MCF 10A (cell line): ENCODE results near the gene IL17RD. TPM values are rescaled to one million over a fixed set of nuclear protein-coding genes. Genes with fewer than 3 reads are reported as not detected.

Experiments
- BruUV-seq: library from RNA; stranded (reverse); fragments of 400-500 nt; replicated peaks from 2 replicates; lab custom pipeline; 2021; lab: Mats Ljungman, UMichigan
- CTCF ChIA-PET: fragments of 300-600 bp; sonication (Branson Sonifier 250); formaldehyde crosslinking; extraction: SDS; loops from one replicate; lab custom pipeline; 2021; ENCODE audit warnings: antibody characterized with exemption, inconsistent platforms; lab: Yijun Ruan, JAX
- POLR2A ChIA-PET: fragments of 300-600, 350-650 bp; sonication (Branson Sonifier 250); formaldehyde crosslinking; extraction: SDS; loops from one replicate; lab custom pipeline; 2020; ENCODE audit warnings: antibody characterized with exemption, inconsistent platforms; lab: Yijun Ruan, JAX
- DNase-seq: peaks from one replicate; pipeline ENCODE4 v3.0.0-alpha.2; 2018; ENCODE audit not compliant: unreplicated experiment
- H3K27ac Mint-ChIP-seq: one replicate; pipeline ENCODE4 v1.8.0; 2022; ENCODE audit warnings: mild to moderate bottlenecking, low read depth, mixed read lengths; ENCODE audit not compliant: unreplicated experiment
- H3K27me3 Mint-ChIP-seq: one replicate; pipeline ENCODE4 v1.8.0; 2022; ENCODE audit warnings: mixed read lengths; ENCODE audit not compliant: insufficient read depth, unreplicated experiment
- H3K36me3 Mint-ChIP-seq: one replicate; pipeline ENCODE4 v1.8.0; 2022; ENCODE audit warnings: mild to moderate bottlenecking, moderate library complexity, mixed read lengths; ENCODE audit not compliant: insufficient read depth, unreplicated experiment
- H3K4me1 Mint-ChIP-seq: one replicate; pipeline ENCODE4 v1.8.0; 2022; ENCODE audit warnings: mixed read lengths; ENCODE audit not compliant: insufficient read depth, unreplicated experiment
- H3K4me3 Mint-ChIP-seq: one replicate; pipeline ENCODE4 v1.8.0; 2022; ENCODE audit warnings: mild to moderate bottlenecking, moderate library complexity, mixed read lengths; ENCODE audit not compliant: unreplicated experiment
- H3K9me3 Mint-ChIP-seq: one replicate; pipeline ENCODE4 v1.8.0; 2022; ENCODE audit warnings: mixed read lengths; ENCODE audit not compliant: unreplicated experiment
- intact Hi-C: fragments of 100-400 bp; cut with micrococcal nuclease; formaldehyde crosslinking; loops from 2 replicates; pipeline ENCODE4 v1.14.1; 2022
- total RNA-seq: library from RNA; stranded (reverse); gene quantifications from 2 replicates; pipeline ENCODE4 v1.2.3, GENCODE V29; 2022
- TF ChIP-seq, protein P1 (sequence below): fragments of 200-600 bp; IDR thresholded peaks from one replicate; pipeline ENCODE4 v1.8.0; 2022; ENCODE audit warnings: antibody characterized with exemption, mild to moderate bottlenecking; ENCODE audit not compliant: unreplicated experiment

Gene IL17RD
- total RNA-seq, 1 experiment from 2014 or later, result 1.2 TPM

DNA sequence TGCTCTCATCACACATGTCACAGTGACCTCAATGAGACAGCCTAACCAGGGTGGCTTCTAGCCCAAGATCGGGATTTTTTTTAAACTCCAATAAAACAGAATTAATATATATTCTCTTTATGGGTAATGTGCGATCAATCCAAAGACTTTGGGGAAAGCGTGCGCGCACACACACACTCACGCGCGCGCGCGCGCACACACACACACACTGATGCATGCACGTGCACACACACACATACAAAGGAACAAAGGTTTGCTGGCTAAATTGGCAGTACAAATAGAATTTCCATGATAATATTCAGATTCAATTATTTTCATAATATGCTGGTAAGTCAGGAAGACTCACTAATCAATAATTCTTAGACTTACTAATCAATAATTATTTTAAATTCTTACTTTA, 19.3 kb downstream of the IL17RD start:
- Mint-ChIP-seq H3K9me3 (no peaks in the 10 kb centered on the region), H3K4me1 (no peaks in the 10 kb centered on the region), H3K4me3 (no peak overlapping the region), H3K27ac (no peak overlapping the region), H3K27me3 (no peaks in the 10 kb centered on the region), H3K36me3 (no peaks in the 10 kb centered on the region)
- intact Hi-C loops, result no loop called here
- no TSS peak for BruUV-seq
- TF ChIP-seq, protein P1, sequence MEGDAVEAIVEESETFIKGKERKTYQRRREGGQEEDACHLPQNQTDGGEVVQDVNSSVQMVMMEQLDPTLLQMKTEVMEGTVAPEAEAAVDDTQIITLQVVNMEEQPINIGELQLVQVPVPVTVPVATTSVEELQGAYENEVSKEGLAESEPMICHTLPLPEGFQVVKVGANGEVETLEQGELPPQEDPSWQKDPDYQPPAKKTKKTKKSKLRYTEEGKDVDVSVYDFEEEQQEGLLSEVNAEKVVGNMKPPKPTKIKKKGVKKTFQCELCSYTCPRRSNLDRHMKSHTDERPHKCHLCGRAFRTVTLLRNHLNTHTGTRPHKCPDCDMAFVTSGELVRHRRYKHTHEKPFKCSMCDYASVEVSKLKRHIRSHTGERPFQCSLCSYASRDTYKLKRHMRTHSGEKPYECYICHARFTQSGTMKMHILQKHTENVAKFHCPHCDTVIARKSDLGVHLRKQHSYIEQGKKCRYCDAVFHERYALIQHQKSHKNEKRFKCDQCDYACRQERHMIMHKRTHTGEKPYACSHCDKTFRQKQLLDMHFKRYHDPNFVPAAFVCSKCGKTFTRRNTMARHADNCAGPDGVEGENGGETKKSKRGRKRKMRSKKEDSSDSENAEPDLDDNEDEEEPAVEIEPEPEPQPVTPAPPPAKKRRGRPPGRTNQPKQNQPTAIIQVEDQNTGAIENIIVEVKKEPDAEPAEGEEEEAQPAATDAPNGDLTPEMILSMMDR, result no peak
- POLR2A ChIA-PET, result no interaction called here
- DNase-seq, result no peak
- CTCF ChIA-PET, result interaction anchor here (0.6 to 2.2 kb wide), 2 partner anchors 10 to 25 kb away, joined by 3 to 5 read pairs; no protein-coding TSS in a partner anchor

DNA sequence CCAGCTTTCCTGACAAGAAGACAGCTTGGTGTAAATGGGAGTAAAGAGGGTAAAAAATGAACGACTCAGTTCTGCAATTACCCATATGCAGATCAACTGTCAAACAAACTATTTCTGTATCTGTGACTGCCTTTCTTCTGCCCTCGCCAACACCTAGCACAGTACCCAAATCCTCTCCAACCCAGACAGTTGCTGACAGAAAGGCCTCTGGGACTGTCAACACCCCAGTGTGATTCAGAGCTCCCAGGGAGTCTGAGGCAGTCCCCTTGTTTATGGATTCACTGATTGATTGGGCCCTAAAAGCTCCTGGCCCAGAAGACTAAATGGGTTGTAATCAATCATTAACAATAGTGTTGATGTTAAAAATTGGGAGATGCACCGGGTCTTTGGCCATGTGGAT, 20.2 kb downstream of the IL17RD start:
- H3K4me3 Mint-ChIP-seq, result no peak overlapping the region
- H3K4me1 Mint-ChIP-seq, result no peaks in the 10 kb centered on the region
- TF ChIP-seq, protein P1, result no peak
- no peak for DNase-seq
- no peaks in the 10 kb centered on the region for H3K9me3 Mint-ChIP-seq
- H3K27ac Mint-ChIP-seq, result no peak overlapping the region
- intact Hi-C loops, result no loop called here
- no peaks in the 10 kb centered on the region for H3K36me3 Mint-ChIP-seq
- ChIA-PET CTCF (interaction anchor here (0.9 to 1.5 kb wide), 3 partner anchors 25 to 156 kb away, joined by 3 to 5 read pairs (median 4); no protein-coding TSS in a partner anchor), POLR2A (no interaction called here)
- H3K27me3 Mint-ChIP-seq, result no peaks in the 10 kb centered on the region
- BruUV-seq, result no TSS peak

DNA sequence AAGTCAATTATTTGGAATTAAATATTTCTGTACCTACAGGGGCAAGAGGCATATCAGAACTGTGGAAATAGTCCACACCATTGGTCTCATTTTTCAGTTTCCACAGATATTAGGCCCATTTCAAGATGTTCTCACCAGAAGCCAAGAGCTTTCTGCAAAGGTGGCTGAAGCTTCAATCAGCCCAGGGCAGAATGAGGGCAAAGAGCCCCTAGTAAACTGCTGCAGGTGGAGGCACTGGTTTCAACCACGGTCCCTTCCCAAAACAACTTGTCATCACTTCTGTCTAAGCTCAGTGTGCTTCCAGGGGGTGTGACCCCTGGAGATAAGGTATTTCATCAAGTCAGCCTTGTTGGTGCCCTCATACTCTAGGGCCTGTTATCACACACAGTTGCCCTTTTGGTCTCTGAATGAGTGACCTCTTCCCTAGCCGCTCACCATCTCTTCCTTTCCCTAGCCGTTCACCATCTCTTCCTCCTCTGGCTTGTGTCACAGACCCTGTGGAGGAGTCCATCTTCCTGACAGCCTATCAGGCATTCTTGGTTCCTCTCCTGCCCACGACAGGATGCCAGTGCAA, 21.2 kb downstream of the IL17RD start:
- CTCF ChIA-PET, result interaction anchor here (1.5 kb wide), 2 partner anchors 26 to 155 kb away, joined by 4 to 5 read pairs; no protein-coding TSS in a partner anchor
- TF ChIP-seq, protein P1, result no peak
- Mint-ChIP-seq H3K27ac (no peak overlapping the region), H3K36me3 (no peaks in the 10 kb centered on the region), H3K4me3 (no peak overlapping the region), H3K27me3 (no peaks in the 10 kb centered on the region), H3K9me3 (no peaks in the 10 kb centered on the region), H3K4me1 (no peaks in the 10 kb centered on the region)
- POLR2A ChIA-PET, result interaction anchor here (0.6 kb wide), 1 partner anchor 857 kb away, joined by 6 read pairs; no protein-coding TSS in a partner anchor
- intact Hi-C loops, result no loop called here
- no TSS peak for BruUV-seq
- no peak for DNase-seq

DNA sequence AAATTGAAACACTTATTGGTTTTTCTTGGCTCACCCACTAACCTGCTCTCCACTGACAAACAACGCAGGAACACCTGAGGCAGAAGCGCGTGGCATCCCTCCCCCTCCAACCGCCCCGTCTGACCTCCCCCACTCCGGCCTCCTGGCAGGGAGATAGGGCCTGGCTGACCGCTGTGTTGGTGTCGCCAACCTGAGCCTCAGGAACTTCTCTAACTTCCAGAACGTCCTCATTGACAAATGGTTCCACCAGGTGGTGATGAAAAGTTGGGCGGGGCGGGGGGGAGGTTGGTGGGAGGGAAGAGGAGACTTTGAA, 22.8 kb downstream of the IL17RD start:
- DNase-seq, result no peak
- BruUV-seq, result no TSS peak
- intact Hi-C loops, result no loop called here
- ChIA-PET POLR2A (no interaction called here), CTCF (interaction anchor here (0.6 to 1.3 kb wide), 2 partner anchors 43 to 52 kb away, joined by 3 read pairs; no protein-coding TSS in a partner anchor)
- H3K27ac Mint-ChIP-seq, result no peak overlapping the region
- peaks cover 16% of the 10 kb centered on the region for H3K27me3 Mint-ChIP-seq
- H3K9me3 Mint-ChIP-seq, result no peaks in the 10 kb centered on the region
- no peaks in the 10 kb centered on the region for H3K36me3 Mint-ChIP-seq
- H3K4me1 Mint-ChIP-seq, result no peaks in the 10 kb centered on the region
- TF ChIP-seq, protein P1, result no peak
- H3K4me3 Mint-ChIP-seq, result no peak overlapping the region
